H1 (cell line): ENCODE results near the gene CEP104. TPM values are rescaled to one million over a fixed set of nuclear protein-coding genes. Genes with fewer than 3 reads are reported as not detected.

Source experiments
- CEBPB ChIP-seq: IDR thresholded peaks from 2 replicates; pipeline ENCODE4 v1.6.1; 2012; ENCODE audit warnings: low read depth, low read length
- GABPA ChIP-seq: IDR thresholded peaks from 2 replicates; pipeline ENCODE4 v1.6.1; 2011; ENCODE audit warnings: mild to moderate bottlenecking, low read length, moderate library complexity, borderline replicate concordance; ENCODE audit not compliant: insufficient read depth
- GTF2F1 ChIP-seq: IDR thresholded peaks from 2 replicates; pipeline ENCODE4 v1.6.1; 2012; ENCODE audit warnings: low read depth, low read length, improper control_type of control experiment, borderline replicate concordance
- KDM5A ChIP-seq: fragments of 200-600 bp; IDR thresholded peaks from 2 replicates; pipeline ENCODE4 v1.7.1; 2012; ENCODE audit warnings: mild to moderate bottlenecking, low read length, inconsistent platforms, mixed read lengths
- POLR2A ChIP-seq, 2 experiments: IDR thresholded peaks; 1 replicate in 1 of 2; 2 replicates in 1 of 2; pipeline ENCODE4 v1.6.1; 2011; ENCODE audit warnings: low read depth in 2 of 2, low read length in 2 of 2, mild to moderate bottlenecking in 2 of 2; ENCODE audit errors: control extremely low read depth in 1 of 2
- SP2 ChIP-seq: IDR thresholded peaks from 2 replicates; pipeline ENCODE4 v1.6.1; 2012; ENCODE audit warnings: mild to moderate bottlenecking, low read length, inconsistent platforms
- SUZ12 ChIP-seq: fragments of 200-600 bp; sonication (generic); IDR thresholded peaks from 2 replicates; pipeline ENCODE4 v1.6.1; 2012; ENCODE audit warnings: mild to moderate bottlenecking, inconsistent platforms, low read length, moderate library complexity, mixed read lengths
- polyA plus RNA-seq, 7 experiments: library from polyadenylated mRNA; depleted of rRNA in 3 of 7; stranded (reverse) in 5 of 7; unstranded in 2 of 7; fragments of >200 nt in 5 of 7; fragments of 200-250 nt in 2 of 7; gene quantifications; 1 replicate in 5 of 7; 2 replicates in 1 of 7; 4 replicates in 1 of 7; pipeline versions ENCODE4 v1.2.1 to v1.2.3, GENCODE V29; 2011 to 2013; ENCODE audit warnings: missing spikeins in 2 of 7, mixed read lengths in 2 of 7
- total RNA-seq: library from RNA; stranded (reverse); fragmentation: NEBNext Ultra II Directional; extraction: Animal tissue kit (Norgen Biotek cat#: 25700); gene quantifications from 2 replicates; pipeline ENCODE4 v1.2.1, GENCODE V29; 2021
- TF ChIP-seq, protein P1 (sequence below): fragments of 300-600 bp; sonication (generic); IDR thresholded peaks from 2 replicates; pipeline ENCODE4 v1.7.1; 2012; ENCODE audit warnings: low read length, moderate library complexity, mild to moderate bottlenecking, inconsistent platforms; ENCODE audit not compliant: insufficient replicate concordance

Gene CEP104
- total and polyA plus RNA-seq, 2 of the 8 experiments (the other 6 are each of a cell fraction or from before 2014, with no cell fraction given), result 8.0 to 43.9 TPM

GRCh38 chr1:3762873-3763228 lies 94.2 kb downstream of the CEP104 start (continued):
- TF ChIP-seq, protein P1, sequence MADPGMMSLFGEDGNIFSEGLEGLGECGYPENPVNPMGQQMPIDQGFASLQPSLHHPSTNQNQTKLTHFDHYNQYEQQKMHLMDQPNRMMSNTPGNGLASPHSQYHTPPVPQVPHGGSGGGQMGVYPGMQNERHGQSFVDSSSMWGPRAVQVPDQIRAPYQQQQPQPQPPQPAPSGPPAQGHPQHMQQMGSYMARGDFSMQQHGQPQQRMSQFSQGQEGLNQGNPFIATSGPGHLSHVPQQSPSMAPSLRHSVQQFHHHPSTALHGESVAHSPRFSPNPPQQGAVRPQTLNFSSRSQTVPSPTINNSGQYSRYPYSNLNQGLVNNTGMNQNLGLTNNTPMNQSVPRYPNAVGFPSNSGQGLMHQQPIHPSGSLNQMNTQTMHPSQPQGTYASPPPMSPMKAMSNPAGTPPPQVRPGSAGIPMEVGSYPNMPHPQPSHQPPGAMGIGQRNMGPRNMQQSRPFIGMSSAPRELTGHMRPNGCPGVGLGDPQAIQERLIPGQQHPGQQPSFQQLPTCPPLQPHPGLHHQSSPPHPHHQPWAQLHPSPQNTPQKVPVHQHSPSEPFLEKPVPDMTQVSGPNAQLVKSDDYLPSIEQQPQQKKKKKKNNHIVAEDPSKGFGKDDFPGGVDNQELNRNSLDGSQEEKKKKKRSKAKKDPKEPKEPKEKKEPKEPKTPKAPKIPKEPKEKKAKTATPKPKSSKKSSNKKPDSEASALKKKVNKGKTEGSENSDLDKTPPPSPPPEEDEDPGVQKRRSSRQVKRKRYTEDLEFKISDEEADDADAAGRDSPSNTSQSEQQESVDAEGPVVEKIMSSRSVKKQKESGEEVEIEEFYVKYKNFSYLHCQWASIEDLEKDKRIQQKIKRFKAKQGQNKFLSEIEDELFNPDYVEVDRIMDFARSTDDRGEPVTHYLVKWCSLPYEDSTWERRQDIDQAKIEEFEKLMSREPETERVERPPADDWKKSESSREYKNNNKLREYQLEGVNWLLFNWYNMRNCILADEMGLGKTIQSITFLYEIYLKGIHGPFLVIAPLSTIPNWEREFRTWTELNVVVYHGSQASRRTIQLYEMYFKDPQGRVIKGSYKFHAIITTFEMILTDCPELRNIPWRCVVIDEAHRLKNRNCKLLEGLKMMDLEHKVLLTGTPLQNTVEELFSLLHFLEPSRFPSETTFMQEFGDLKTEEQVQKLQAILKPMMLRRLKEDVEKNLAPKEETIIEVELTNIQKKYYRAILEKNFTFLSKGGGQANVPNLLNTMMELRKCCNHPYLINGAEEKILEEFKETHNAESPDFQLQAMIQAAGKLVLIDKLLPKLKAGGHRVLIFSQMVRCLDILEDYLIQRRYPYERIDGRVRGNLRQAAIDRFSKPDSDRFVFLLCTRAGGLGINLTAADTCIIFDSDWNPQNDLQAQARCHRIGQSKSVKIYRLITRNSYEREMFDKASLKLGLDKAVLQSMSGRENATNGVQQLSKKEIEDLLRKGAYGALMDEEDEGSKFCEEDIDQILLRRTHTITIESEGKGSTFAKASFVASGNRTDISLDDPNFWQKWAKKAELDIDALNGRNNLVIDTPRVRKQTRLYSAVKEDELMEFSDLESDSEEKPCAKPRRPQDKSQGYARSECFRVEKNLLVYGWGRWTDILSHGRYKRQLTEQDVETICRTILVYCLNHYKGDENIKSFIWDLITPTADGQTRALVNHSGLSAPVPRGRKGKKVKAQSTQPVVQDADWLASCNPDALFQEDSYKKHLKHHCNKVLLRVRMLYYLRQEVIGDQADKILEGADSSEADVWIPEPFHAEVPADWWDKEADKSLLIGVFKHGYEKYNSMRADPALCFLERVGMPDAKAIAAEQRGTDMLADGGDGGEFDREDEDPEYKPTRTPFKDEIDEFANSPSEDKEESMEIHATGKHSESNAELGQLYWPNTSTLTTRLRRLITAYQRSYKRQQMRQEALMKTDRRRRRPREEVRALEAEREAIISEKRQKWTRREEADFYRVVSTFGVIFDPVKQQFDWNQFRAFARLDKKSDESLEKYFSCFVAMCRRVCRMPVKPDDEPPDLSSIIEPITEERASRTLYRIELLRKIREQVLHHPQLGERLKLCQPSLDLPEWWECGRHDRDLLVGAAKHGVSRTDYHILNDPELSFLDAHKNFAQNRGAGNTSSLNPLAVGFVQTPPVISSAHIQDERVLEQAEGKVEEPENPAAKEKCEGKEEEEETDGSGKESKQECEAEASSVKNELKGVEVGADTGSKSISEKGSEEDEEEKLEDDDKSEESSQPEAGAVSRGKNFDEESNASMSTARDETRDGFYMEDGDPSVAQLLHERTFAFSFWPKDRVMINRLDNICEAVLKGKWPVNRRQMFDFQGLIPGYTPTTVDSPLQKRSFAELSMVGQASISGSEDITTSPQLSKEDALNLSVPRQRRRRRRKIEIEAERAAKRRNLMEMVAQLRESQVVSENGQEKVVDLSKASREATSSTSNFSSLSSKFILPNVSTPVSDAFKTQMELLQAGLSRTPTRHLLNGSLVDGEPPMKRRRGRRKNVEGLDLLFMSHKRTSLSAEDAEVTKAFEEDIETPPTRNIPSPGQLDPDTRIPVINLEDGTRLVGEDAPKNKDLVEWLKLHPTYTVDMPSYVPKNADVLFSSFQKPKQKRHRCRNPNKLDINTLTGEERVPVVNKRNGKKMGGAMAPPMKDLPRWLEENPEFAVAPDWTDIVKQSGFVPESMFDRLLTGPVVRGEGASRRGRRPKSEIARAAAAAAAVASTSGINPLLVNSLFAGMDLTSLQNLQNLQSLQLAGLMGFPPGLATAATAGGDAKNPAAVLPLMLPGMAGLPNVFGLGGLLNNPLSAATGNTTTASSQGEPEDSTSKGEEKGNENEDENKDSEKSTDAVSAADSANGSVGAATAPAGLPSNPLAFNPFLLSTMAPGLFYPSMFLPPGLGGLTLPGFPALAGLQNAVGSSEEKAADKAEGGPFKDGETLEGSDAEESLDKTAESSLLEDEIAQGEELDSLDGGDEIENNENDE, result no peak
- TF ChIP-seq POLR2A (IDR thresholded peaks at IDR 0.05; ENCODE audit: control extremely low read depth in 1 of 2, low read depth in 2 of 2, low read length in 2 of 2) (no peak), KDM5A (no peak), GTF2F1 (no peak), SP2 (no peak), SUZ12 (no peak), CEBPB (no peak), GABPA (no peak)
